GM18867 (cell line): ENCODE results near the gene PSMB10.

Experiments used
- ATAC-seq: cut with Tn5 transposase; IDR thresholded peaks from one replicate; pipeline ENCODE4 v1.9.1; 2021; ENCODE audit warnings: mild to moderate bottlenecking, moderate library complexity; ENCODE audit not compliant: unreplicated experiment

The PSMB10 gene

DNA sequence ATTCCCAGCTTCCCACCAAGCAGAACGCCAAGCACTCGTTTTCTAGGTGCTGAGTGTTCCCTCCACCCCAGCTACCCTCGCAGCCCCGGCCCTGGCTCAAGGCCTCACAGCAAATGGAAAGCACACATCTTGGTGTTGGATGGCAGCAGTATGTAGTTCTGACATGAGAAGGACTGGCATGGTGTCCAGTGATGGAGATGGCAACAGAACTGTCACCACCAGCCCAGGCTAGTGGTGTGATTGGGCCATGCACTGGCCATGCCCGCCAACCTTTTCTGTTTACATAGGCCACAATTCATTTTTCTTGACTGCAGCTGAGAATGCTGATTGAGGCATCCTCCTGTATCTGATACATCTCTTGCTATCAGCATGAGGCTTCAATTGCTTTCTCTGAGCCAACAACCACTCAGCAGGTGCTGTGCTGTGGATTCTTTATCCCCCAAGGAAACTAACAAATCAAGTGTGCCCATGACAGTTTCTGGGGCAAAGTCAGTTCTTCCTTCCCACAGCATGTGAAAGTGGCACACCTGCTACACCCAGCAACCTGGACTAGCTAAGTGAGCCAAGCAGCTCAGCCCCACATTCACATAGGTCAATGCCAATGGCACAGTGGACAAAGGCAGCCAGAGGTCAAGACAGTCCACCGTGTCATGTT lies 28.0 kb upstream of the PSMB10 start:
- no peak for ATAC-seq

DNA sequence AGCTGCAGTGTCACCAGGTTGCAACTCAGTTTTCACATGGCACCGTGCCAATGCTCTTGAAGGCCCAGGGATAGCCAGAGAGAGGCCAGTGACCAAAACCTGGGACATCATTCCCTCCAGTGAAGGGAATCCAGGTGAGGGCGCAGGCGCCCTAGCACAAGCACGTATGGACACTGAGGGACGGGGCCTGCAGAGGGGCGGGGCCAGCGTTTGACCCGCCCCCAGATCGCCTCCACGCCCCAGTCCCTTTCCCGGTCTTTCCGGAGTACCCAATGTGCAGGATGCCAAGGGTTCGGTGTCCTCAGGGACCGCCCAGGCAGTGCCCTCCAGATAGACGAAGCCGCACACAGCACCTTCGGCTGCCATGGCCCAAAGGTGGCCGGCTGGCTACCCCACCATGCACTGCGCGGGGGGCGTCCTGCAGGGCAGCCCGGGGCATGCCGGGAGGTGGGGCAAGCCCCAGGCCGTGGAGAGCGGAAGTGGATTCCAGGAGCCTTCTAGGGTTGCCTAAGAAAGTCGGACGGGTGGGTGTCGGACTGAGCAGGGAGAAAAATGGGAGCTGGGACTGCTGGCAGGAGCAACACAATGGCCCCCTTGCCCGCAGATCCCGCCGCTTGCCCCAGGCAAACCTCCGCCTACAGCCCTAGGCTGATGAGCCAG lies 27.1 kb upstream of the PSMB10 start:
- ATAC-seq: no peak

DNA sequence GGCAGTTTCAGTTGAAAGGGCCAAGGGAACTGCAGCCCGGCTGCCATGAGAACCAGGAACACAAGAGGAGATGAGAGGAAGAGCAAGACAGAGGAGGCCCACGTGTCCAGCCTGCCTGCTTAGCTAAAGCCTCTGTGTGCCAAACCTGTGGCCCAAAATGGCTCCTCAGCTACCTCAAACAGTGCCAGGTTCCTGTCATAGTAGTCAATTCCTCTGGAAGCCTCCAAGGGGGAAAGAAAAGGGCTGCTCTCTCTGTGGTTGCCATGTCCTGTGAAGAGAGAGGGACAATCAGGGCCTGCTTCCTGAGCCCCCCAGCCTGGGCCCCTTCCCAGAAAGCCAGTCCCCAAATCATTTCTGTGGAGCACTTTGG lies 26.6 kb upstream of the PSMB10 start:
- no peak for ATAC-seq

DNA sequence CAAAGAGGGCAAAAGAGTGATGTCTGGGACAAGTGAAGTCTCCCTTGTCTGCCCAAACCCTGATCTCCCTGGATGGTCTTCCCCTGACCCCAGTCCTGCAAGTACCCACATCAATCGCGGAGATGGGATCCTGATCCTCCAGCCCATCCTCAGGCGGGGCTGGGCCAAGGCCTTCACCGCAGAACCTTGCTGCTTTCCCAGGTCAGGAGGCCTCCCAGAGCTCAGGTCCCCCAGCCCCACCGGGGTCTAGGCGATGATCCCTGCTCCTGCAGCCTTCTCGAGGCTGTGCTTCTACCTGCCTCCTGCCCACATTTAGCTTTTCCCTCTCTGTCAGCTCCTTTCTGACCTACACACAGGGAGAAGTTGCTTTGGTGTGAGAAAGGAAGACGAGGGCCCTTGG lies 25.5 kb upstream of the PSMB10 start:
- no peak for ATAC-seq

DNA sequence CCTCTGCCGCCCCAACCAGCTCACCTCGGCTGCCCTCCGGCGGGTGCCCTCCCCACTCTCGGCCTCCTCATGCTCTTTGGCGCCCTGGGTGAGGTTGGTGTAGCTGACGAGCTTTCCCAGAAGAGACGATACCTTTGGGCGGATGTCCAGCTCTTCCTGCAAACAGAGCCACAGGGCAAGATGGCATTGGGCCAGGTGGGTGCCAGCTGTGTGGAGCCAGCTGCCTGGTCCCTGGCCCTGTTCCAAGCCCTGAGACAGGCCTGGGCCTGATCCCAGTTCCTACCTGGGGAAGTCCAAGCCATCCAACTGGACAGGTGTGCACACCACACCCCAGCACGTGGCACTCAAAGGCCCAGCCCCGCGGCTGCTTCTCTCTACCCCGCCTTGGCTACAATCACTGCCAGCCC lies 24.9 kb upstream of the PSMB10 start:
- no peak for ATAC-seq

DNA sequence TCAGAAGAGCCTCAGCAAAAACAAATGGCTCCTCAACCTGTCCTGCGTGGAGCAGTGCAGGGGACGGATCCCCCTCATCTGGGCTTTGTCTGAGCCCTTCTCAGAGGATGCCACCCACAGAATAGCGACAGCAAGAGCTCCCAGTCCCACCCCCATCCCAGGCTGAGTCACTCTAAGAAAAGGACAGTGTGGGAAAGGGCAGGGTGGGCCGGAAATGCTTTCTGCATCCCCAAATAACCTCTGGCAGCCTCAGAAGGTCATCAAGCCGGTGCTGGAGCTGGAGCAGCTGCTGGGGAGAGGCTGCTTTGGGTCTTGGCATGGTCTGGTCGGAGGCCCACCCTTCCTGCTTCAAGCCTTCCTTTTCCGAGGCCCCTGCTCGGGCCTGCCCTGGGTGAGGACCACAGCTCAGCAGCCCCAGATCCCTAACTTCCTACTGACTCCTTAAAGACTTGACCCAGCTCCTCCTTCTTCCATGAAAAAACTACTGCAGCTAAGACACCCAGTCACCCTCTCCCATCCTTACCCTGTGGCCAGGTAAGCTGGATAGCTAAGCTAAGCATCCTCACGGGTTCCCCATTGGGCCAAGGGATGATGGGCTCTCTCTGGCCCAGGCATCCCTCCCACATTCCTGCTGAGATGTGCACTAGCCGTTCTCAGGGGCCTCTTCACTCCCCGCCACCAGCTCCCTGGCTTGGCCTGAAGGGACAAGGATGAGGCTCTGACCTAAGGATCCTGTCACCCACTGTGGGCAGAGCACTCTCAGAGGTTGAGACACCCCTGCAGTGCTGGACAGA lies 23.1 kb upstream of the PSMB10 start:
- ATAC-seq: no peak

DNA sequence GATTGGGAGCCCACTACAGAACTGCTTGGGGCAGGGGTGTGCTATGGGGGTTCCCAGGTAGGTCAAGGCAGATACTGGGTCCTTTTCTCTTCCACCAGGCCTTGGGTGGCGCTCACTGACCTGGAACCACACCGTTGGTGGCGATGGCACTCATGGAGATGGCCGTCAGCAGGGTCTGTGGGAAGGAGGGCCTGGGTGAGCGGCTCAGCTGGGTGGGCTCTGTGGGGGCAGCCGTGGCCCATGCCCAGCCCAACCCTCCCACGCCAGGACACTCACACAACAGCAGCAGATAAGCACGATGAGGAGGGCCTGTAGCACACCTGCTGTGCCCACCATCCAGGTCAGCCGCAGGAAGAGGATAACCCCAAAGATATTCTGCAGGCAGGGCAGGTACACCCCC lies 21.0 kb upstream of the PSMB10 start:
- ATAC-seq: no peak

DNA sequence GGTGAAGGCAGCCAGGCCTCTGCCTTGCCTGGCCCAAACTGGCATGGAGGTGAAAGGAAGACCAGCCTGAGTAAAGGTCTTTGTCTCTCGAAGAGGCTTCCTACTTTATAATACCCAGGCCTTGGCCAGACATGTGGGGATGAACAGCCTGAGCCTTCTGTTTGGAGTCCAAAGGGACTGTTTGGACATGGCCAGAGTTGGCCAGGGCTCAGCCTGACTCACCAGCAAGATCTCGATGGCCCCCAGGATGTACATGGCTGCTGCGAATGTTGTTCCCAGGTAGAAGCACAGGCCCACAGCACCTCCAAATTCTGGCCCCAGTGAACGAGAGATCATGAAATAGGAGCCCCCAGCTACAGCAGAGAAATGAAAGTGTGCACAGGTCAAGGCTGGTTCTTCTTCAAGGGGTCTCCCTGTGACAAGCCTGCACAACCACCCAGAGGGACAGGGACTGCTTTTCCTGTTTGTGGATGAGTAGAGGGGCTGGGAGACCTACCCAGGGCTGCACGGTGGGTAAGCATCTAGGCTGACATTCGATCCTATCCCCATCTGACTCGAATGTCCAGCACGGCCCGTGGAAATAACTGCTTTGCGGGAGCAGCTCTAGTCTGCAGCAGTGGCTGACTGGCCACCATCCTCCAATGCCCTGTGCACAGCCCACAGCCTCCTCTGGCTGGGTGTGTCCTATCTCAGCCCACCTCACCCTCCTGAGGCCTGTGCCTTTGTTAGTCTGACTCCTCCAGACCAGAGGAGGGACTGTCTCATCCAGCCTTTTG lies 18.0 kb upstream of the PSMB10 start:
- no peak for ATAC-seq

DNA sequence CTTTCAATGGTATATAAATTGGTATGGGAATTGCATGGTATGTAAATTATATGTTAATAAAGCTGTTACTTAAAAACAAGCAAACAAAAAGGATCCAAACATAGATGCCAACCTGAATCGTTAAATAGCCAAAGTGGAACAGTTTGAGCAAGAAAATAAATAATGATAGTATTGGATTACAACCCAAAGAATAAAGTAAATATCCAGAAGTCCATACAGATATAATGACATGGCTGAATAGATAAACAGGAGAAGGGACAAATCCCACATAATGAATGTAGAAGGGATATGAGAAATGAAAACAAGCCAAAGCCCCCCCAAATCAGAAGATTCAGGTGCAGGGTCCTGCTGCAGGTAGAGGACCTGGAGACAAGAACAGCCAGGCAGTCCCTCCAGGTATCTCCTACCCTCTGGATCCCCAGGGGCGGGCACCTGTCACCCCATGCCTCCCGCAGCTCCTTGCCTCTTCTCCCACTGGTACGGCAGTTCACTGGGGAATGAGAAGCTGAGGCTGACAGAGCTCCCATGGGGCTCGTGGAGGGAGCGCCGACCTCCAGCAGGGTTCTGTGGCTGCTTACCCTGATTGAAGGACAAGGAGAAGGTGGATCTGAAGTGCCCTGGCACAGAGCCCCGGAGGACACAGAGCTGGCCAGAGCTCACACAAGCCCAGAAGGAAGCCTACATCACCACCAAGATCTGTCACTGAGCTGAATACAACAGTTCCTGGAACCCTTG lies 17.2 kb upstream of the PSMB10 start:
- ATAC-seq: no peak

DNA sequence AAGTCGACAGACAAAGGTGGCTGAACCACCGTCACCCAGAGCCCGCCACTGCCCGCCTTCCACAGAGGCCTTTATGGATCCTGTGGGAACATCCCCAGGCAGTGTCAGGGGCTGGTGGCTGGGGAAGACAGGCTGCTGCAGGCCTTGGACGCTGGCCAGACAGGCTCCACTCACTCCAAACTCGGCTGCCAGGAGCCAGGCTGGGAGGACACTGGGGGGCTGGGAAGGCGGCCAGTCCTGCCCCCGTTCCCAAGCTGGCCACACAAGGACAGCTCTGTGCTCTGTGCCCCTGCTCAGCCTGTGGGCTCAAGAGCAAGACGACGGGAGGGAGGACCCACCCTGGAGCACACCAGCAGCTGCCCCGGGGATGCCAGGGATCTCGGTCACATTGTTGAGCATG lies 14.8 kb upstream of the PSMB10 start:
- no peak for ATAC-seq

DNA sequence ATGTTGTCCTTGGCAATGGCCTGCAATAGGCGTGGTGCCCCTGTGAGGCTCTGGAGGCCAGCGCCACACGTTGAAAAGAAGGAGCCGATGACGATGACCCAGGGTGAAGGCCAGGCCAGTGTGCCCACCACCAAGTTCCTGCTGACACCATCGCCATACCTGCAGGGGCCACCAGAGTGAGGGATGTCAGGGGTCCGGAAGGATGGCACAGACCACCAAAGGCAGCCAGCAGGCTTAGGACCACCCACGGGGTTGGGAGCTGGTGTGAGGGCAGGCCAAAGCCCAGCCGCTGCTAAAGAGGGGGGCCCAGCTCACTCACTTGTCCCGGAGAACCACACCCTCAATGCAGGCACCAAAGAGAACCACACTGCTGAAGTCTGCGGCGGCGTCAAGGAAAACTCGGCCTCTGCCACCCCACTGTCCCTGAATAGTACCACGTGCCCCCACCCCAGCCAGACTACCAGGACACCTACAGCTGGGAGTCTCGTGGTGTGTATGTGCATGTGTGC lies 13.7 kb upstream of the PSMB10 start:
- ATAC-seq: no peak

DNA sequence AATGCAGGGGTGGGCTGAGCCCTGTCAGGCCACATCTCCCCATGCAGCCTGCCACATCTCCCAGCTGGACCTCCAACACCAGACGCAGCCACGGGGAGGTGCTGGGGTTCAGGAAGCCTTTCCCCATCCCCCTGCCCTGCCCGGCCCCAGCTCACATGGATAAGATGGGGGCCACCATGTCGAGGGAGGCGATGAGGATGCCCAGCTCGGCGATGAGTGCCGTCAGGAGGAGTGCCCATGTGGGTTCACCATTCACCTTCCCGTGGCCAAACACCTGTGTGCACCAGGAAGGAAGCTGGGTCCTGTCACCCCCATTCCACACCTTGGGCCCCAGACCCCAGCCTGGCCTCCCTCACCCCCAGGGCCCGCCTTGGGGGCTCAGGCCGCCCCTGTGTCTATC lies 13.0 kb upstream of the PSMB10 start:
- ATAC-seq: no peak

DNA sequence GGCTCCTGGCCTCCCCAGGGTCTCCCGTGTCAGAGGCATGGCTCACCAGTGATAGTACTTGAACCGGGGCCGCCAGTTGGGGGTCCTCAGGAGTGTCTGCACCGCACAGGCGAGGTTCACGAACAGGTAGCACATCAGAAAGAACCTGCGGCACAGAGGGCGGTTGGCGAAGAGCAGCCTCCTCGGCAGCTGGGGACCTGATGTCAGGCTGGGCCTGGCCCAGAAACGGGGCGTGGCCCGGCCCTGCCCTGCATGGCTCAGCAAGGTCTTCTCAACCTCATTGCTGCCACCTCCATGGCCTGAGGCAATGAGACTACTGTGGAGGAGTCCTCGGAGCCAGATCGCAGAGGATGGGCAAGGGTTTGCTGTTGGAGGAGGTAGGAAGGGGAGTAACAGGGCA lies 11.4 kb upstream of the PSMB10 start:
- ATAC-seq: no peak

DNA sequence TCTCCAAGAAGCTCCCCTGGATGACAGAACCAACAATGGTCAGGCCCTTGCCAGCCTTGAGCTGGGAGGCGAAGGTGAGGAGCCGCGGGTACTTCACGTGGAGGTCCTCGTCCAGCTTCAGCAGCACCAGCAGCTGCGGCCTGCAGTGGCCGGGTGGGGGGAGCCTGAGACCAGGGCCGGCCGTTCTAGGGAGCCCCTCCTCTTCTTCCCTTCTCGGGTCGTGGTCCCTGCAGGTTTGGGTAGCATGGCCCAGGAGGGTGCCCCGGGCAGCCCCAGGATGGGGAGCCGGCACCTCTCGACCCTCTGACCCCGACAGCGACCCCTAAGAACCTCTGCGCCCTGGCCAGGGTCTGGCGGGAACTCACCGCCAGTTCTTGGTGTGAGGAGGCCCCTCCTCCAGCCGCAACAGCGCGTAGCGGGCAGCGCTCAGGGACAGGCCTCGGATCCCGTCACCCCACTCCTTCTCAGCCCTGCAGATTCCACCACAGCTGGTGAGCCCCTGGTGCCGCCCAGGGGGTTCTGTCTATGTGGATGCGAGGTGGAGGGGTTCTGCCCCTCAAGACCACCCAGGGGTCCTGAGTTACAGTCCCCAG lies 10.4 kb upstream of the PSMB10 start:
- ATAC-seq: no peak

DNA sequence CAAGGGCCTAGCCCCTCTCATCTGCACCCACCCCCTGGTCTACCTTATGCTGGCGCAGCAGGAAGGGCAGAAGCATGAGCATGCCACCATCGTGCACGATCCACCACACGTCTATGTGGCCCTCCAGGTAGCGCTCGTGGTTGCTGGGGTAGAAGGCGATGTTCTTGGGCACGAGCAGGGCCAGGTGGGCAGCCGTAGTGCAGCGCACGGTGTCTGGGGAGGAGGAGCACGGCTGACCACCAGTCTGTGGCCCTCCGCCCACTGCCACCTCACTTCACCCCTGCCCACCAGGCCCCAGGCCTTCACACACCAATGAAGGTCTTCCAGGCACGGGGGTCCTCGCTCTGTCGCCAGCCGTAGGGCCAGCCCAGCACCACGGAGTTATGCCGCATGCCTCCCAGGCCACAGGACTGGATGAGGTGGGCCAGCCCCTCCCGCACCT lies 9.5 kb upstream of the PSMB10 start:
- ATAC-seq: no peak

DNA sequence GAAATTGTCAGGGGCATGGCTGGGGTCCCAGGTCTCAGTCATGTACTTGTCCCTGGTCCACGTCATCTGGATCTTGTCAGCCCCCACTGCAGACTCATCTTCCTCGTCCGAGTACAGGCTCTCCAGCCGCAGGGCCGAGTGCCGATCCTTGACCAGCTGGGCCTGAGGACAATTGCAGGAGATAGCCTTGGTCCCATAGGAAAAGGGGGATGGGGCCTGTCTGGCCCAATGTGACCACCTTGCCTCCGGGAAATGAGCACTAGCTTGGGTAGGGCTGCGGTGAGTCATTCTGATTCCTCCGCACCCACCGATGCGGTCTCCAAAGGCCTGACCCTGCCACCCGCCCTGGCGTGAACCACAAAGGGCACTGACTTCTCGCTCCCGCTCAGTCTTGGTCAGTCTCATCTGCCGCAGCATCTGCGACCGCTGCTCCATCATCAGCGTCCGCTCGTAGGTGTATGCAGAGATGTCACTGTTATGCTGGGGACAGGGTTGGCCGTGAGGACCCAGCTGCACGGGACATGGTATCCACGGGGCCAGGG lies 8.8 kb upstream of the PSMB10 start:
- no peak for ATAC-seq

DNA sequence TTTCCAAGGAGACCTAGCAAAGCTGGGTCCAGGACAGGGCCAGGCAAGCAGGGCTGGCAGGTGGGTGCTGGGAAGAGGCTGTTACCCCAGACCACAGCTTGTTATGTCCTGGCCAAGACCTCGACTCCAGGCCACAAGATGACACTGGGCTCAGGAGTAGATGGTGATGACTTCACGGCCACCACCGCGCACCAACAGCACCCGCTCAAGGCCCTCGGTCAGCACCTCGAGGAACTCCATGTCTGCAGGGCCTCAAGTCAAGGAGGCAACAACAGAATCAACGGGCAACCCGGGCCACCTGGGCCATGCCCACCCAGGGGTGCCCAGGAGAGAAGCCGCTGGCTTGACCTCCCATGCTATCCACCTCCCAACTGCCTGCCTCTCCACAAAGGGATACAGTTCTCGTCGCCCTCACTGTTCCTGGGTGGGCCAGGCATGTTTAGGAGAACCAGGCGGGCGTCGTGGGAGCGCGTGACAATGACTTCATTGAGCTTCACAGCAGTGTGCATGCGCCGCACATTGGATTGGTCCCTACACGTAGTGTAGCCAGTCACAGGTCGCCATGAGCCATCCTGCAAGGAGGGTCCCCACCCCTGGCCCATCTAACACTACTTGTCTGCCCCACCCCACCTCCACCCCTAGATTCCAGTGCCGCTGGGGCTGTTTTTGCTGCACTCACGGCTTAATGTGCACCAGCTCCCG lies 8.2 kb upstream of the PSMB10 start:
- ATAC-seq: no peak

DNA sequence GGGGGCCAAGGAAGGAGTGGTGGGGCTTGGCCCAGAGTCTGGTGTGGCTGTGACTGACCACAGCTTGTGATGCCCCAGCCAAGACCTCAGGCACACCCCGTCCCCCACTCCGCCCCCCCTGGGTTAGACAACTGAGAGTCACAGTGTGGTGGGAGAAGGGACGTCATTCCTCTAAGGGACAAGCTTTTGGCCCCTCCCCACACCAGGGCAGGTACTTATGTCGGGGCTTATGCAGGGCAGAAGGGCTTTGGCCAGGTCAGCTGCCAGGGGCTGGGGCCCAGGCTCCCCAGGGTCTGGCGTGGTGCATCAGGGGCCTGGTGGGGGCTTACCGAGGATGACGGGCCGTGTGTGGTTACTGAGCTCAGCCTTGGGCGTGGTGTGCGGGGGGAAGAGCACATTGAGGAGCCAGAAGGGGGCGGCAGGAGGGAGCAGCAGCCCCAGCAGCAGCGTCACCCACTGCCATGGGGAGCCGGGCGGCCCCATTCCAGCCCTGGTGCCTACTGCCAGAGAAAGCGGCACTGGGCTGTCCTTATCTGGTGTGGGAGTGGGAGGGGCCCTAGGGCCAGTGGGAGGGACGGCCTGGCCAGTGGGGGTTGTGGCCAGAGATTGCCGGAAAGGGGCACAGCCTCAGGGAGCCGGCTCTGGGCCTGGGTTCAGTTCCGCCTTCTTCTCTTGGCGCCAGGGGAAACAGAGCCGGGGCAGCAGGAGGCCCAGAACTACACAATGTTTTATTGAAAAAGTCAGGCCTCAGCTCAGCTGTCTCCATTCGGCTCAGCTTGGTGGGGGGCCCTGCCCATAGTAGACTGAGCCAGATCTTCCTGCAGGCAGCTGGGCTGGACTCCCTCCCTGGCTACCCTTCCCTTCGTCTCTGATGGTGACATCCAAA lies 7.2 kb upstream of the PSMB10 start, which contains the start of gene LCAT:
LCAT (minus strand) TSS at position 502 of the 886 bp plus-strand sequence; CDS start at position 483, 19 bp downstream.
- ATAC-seq: no peak
